SK-N-MC (cell line): ENCODE data around the gene SLC25A13.
"Not testable (repeated sequence)": the region's sequence is repeated elsewhere in the genome, so short reads cannot be mapped to it uniquely, and the experiment has no call there.

Source experiments
- DNase-seq: peaks from one replicate; pipeline ENCODE4 v3.0.0-alpha.2; 2011; ENCODE audit warnings: low read depth, low spot score
- H3K27ac ChIP-seq: fragments of 200-600 bp; sonication (generic); 2 replicates; pipeline ENCODE4 v1.5.1; 2016; ENCODE audit warnings: mixed run types
- H3K36me3 ChIP-seq: fragments of 200-600 bp; sonication (generic); 2 replicates; pipeline ENCODE4 v1.6.1; 2017; ENCODE audit warnings: antibody characterized with exemption, low read length, mixed read lengths; ENCODE audit not compliant: insufficient read depth
- H3K4me3 ChIP-seq: fragments of 200-600 bp; sonication (generic); 2 replicates; pipeline ENCODE4 v1.5.1; 2016
- H3K9ac ChIP-seq: fragments of 200-600 bp; sonication (generic); 2 replicates; pipeline ENCODE4 v1.8.0; 2017; ENCODE audit warnings: mixed run types, mixed read lengths; ENCODE audit not compliant: insufficient read length
- H3K9me3 ChIP-seq: fragments of 200-600 bp; sonication (generic); 2 replicates; pipeline ENCODE4 v1.6.1; 2017; ENCODE audit warnings: low read depth, mild to moderate bottlenecking, antibody characterized with exemption, low read length, moderate library complexity, mixed read lengths
- EZH2 ChIP-seq: fragments of 200-600 bp; sonication (generic); IDR thresholded peaks from one replicate; pipeline ENCODE4 v1.6.1; 2017; ENCODE audit warnings: antibody characterized with exemption
- FOXP2 ChIP-seq: optimal IDR thresholded peaks from 2 replicates; pipeline ENCODE3; 2011; ENCODE audit warnings: mild to moderate bottlenecking, moderate library complexity; ENCODE audit not compliant: insufficient read depth; ENCODE audit errors: extremely low read length, control extremely low read depth
- POLR2AphosphoS5 ChIP-seq: IDR thresholded peaks from 2 replicates; pipeline ENCODE4 v1.6.1; 2012; ENCODE audit warnings: mild to moderate bottlenecking, low read depth, low read length, borderline replicate concordance

The SLC25A13 gene

GRCh38 chr7:96306385-96307125 is 15.3 kb downstream of the SLC25A13 start:
- H3K36me3 ChIP-seq: no peaks in the 10 kb centered on the region
- TF ChIP-seq EZH2 (no peak), POLR2AphosphoS5 (no peak), FOXP2 (no peak)
- no peak overlapping the region for H3K27ac ChIP-seq
- H3K9me3 ChIP-seq: no peaks in the 10 kb centered on the region
- no peak overlapping the region for H3K9ac ChIP-seq
- DNase-seq: no peak
- no peak overlapping the region for H3K4me3 ChIP-seq

GRCh38 chr7:96305915-96306314 is 16.0 kb downstream of the SLC25A13 start:
- H3K9ac ChIP-seq: no peak overlapping the region
- H3K27ac ChIP-seq: no peak overlapping the region
- no peak overlapping the region for H3K4me3 ChIP-seq
- no peaks in the 10 kb centered on the region for H3K9me3 ChIP-seq
- no peaks in the 10 kb centered on the region for H3K36me3 ChIP-seq
- TF ChIP-seq EZH2 (no peak), POLR2AphosphoS5 (no peak), FOXP2 (no peak)
- DNase-seq: no peak

- Histone ChIP-seq H3K36me3 (no peaks in the 10 kb centered on the region), H3K9me3 (no peaks in the 10 kb centered on the region), H3K9ac (no peak overlapping the region), H3K27ac (no peak overlapping the region), H3K4me3 (no peak overlapping the region)
- TF ChIP-seq POLR2AphosphoS5 (no peak), EZH2 (no peak), FOXP2 (no peak)
- DNase-seq: no peak
Observed at GRCh38 chr7:96304573-96304972, 17.3 kb downstream of the SLC25A13 start.

- DNase-seq: peak; percentile 16
- Histone ChIP-seq H3K36me3 (no peaks in the 10 kb centered on the region), H3K27ac (no peak overlapping the region), H3K9ac (no peak overlapping the region), H3K4me3 (no peak overlapping the region), H3K9me3 (no peaks in the 10 kb centered on the region)
- TF ChIP-seq FOXP2 (no peak), POLR2AphosphoS5 (no peak), EZH2 (no peak)
Observed at GRCh38 chr7:96303686-96304443, 18.0 kb downstream of the SLC25A13 start.

- Histone ChIP-seq H3K27ac (no peak overlapping the region), H3K9ac (no peak overlapping the region), H3K4me3 (no peak overlapping the region), H3K36me3 (no peaks in the 10 kb centered on the region), H3K9me3 (no peaks in the 10 kb centered on the region)
- TF ChIP-seq FOXP2: no peak
- no peak for TF ChIP-seq EZH2
- no peak for TF ChIP-seq POLR2AphosphoS5
- DNase-seq: no peak
Observed at GRCh38 chr7:96303105-96303685, 18.7 kb downstream of the SLC25A13 start.

- Histone ChIP-seq H3K9ac (no peak overlapping the region), H3K9me3 (no peaks in the 10 kb centered on the region), H3K4me3 (no peak overlapping the region), H3K36me3 (no peaks in the 10 kb centered on the region), H3K27ac (no peak overlapping the region)
- DNase-seq: no peak
- no peak for TF ChIP-seq POLR2AphosphoS5
- TF ChIP-seq EZH2: no peak
- TF ChIP-seq FOXP2: no peak
Observed at GRCh38 chr7:96300986-96301385, 20.9 kb downstream of the SLC25A13 start.

- H3K27ac ChIP-seq: no peak overlapping the region
- DNase-seq: no peak
- TF ChIP-seq POLR2AphosphoS5: no peak
- TF ChIP-seq FOXP2: no peak
- no peak for TF ChIP-seq EZH2
- H3K36me3 ChIP-seq: no peaks in the 10 kb centered on the region
- H3K9ac ChIP-seq: no peak overlapping the region
- H3K9me3 ChIP-seq: no peaks in the 10 kb centered on the region
- no peak overlapping the region for H3K4me3 ChIP-seq
Observed at GRCh38 chr7:96300502-96300901, 21.4 kb downstream of the SLC25A13 start.

GRCh38 chr7:96299496-96299895 is 22.4 kb downstream of the SLC25A13 start:
- no peaks in the 10 kb centered on the region for H3K9me3 ChIP-seq
- H3K4me3 ChIP-seq: no peak overlapping the region
- no peak for DNase-seq
- no peak for TF ChIP-seq POLR2AphosphoS5
- TF ChIP-seq EZH2: no peak
- no peak for TF ChIP-seq FOXP2
- H3K9ac ChIP-seq: no peak overlapping the region
- no peaks in the 10 kb centered on the region for H3K36me3 ChIP-seq
- H3K27ac ChIP-seq: no peak overlapping the region

- no peaks in the 10 kb centered on the region for H3K36me3 ChIP-seq
- H3K4me3 ChIP-seq: no peak overlapping the region
- no peak for DNase-seq
- TF ChIP-seq FOXP2: no peak
- TF ChIP-seq EZH2: no peak
- TF ChIP-seq POLR2AphosphoS5: no peak
- H3K9ac ChIP-seq: no peak overlapping the region
- H3K27ac ChIP-seq: no peak overlapping the region
- H3K9me3 ChIP-seq: no peaks in the 10 kb centered on the region
Observed at GRCh38 chr7:96297876-96298275, 24.0 kb downstream of the SLC25A13 start.

GRCh38 chr7:96297446-96297845 is 24.5 kb downstream of the SLC25A13 start:
- not testable (repeated sequence) for DNase-seq, H3K9me3 ChIP-seq, H3K27ac ChIP-seq, H3K36me3 ChIP-seq, H3K9ac ChIP-seq, H3K4me3 ChIP-seq

GRCh38 chr7:96293911-96294310 is 28.0 kb downstream of the SLC25A13 start:
- not testable (repeated sequence) for H3K9me3 ChIP-seq, DNase-seq, H3K36me3 ChIP-seq, H3K27ac ChIP-seq, H3K4me3 ChIP-seq, H3K9ac ChIP-seq
